ENCODE measurements around the gene TMEM151A.
A peak's percentile ranks its signal among the peaks of the same experiment; 100 is the strongest.

The TMEM151A gene

DNA sequence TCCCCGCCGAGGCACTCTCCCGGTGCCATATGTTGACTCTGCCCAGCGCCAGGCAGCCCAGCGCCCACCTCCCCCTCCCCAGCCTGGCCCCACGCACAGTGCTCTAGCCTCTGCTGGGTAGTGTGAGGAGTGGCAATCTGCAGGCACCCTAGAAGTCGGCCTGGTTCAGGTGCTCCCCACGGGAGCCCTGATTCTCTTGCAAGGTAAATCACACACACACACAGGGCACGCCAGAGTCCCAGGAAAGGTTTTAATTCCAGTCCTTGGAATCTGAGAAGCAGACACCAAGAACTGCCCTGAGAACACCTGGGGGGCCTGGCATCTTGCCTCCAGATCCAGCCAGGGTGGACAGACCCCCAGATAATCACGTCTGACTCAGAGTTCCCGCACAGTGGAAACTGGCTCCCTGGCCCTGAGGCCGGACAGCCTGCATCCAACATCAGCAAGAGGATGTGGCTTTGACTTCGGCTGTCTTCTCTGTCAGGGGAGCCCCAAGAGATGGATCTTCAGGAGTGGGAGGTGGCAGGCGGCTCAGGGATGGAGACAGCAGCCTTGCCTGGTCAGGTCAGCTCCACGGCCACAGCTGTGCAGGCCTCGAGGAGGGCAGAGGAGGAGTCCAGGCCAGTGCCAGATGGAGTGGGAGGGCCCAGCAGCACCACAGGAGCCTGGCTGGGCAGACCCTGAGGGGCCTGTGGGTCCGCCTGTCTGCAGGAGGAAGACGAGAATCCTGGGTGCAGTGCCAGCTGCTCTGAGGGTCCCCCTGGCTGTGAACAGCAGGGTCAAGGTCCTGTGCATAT lies 45.6 kb downstream of the TMEM151A start:
- DNase-seq (ENCODE audit: low spot score), result peak; percentile 48

DNA sequence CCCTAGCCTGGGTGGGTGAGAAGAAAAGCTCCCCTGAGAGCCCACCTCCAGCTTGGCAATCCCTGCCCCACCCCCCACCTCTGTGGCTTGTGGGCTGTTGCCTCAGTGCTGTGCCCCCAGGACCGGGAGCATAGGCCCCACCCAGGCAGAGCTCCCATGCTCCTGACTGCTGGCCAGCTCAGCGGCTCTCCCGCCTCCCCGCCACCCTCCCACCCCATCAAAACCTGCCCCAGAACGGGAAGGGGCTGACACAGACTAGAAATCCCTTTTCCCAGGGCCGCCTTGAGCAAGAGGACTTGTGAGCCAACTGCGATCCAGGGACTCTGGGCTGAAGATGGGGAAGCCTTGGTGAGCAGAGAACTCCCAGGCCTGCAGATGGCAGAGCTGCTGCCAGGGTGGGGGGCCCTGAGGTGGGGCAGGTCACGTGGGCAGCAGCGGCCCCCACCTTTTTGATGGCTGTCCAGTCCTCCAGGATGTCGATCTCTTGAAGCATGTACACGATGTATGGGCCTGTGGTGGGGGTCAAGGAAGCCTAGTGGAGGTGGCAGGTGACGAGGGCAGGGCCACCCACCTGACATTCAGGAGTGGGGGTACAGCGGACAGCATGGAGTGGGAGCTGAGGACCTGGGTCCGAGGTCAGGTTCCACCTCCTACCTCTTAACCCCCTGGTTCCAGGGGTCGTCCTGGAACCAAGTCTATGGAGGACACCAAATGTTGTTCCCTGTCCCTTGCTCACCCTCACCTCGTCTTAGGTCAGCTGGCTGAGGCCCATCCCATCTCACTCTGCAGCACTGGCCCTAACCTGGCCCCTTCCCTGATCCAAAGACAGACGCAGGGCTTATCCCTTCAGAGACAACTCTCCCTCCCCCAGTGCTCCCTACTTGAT lies 46.8 kb downstream of the TMEM151A start:
- DNase-seq (ENCODE audit: low spot score), result peak; percentile 42

DNA sequence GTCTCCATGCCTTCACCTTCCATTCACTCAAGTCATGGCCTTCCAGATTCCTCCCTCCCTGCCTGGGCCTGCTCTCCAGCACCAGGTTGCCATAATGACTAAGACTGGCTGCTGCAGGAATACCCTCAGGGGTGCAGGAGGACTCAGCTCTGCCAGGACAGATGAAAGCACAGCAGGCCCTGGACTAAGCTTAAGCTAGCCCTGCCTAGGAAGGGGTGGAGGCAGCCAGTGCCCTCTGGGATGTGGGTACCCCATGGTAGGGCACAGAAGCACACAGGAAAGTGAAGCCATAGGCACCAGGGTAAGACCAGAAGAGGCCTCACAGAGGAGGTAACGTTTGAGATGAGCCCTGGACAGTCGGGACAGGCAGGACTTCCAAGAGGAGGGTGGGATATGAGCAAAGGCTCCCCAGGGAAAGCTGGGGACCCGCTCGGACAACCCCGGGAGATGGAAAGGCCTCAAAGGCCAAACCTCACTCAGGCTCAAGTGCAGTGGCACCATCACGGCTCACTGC lies 47.5 kb downstream of the TMEM151A start:
- DNase-seq (ENCODE audit: low spot score), result no peak

DNA sequence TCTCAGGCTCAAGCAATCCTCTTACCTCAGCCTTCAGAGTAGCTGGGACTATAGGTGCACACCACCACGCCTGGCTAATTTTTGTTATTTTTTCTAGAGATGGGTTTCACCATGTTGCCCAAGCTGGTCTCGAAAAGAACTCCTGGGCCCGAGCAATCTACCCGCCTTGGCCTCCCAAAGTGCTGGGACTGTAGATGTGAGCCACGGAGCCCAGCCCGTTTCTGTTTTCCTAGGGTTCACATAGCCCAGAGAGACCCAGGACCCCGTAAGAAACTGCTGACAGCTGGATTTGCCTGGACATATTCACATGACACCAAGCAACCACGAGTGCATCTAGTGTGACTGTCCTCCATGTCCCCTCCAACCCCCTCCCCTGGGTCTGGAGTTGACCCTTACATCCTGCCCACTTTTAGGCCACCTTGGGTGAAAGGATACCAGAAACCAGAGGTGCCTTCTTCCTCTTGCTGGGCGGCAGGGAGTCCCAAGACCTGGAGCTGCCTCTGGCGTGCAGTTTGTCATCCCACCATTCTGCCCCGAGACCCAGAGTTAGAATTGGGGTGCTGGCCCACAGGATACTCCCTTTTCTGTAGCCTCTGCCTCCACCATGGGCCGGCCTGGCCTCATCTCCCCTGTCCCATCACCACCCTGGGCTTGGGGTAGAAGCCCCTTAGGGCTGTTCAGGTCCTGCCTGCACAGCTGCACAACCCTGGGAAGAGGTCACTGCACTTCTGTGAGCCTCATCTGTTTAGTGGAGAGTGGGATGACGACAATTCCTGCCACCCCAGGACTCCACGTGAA lies 48.2 kb downstream of the TMEM151A start:
- no peak for DNase-seq (ENCODE audit: low spot score)

DNA sequence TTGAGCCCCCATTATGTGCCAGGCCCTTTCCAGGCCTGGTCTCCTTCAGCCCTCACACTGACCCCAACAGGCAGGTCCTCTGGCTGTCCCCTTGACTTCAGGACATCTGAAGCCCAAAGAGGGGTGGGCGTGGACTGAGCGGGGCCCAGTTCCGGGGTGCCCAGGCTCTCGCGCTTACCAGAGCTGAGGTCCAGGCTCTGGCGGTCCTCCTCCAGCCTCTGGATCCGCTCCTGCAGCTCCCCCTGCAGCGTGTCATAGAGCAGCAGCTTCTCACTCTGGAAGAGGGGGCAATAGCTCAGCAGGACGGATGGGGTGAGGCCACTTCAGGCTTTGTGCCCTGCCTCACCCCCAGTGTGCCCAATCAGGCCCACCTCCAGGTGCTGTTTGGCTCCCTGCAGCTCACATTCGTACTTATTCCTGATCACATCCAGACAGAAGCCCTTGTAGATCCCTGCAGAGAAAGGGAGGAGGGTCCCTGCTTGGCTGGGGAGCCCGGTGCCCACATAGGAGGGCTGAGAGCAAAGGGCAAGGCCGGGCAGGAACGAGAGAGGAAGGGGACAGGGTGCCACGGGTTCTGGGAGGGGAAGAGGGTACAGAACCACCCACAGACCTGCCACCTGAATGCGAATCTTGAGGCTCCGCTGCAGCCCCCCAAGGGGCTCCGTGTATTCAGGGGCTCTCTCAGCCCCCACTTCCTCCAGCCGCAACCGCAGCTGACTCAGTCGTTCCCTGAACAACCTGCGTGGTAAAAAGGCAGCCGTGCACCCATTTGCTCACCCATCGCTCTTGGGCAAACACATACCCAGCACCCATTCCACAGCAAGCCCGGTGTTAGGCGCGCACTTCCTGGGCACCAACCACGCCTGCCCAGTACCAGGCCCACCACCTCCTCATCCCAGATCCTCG lies 49.2 kb downstream of the TMEM151A start:
- DNase-seq (ENCODE audit: low spot score), result peak; percentile 44

DNA sequence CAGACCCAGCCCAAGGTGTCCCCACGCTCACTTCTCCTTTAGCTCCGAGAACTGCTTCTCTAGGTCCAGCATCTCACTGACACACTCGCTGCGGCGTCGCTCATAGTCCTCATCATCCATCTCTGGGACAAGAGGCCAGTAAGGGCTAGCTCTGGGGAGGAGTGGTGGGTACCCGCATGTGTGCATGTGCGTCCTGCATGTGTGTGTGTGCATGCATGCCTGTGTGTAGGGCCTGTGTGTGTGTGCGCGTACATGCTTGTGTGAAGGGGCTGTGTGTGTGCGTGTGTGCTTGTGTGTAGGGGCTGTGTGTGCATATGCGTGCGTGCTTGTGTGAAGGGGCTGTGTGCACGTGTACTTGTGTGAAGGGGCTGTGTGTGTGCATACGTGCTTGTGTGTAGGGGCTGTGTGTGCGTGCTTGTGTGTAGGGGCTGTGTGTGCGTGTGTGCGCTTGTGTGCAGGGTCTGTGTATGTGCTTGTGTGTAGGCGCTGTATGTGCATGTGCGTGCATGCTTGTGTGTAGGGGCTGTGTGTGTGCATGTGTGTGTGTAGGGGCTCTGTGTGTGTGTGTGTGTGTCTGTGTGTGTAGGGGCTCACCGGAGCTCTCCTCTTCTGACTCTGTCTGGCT lies 49.9 kb downstream of the TMEM151A start:
- DNase-seq (ENCODE audit: low spot score), result peak; percentile 41

DNA sequence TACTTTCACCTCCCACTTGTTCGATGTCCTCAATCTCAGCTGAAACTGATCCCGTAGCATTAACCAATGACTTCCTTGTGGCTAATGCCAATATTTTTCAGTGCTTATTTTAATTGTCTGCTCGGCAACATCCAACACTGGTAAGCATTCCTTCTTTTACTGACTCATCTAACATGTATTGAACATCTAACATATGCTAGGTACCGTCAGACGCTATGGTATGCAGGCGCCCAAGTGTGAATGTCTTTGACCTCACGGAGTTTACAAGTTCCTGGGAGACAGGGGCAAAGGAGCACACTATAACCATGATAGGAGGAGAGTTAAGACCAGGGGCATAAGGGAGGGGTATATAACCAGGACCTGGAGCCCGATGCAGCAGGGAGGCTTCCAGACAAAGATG lies 51.5 kb downstream of the TMEM151A start:
- no peak for DNase-seq (ENCODE audit: low spot score)

GRCh38 chr11:66344550-66345315 lies 53.0 kb downstream of the TMEM151A start, which contains the start of gene BRMS1:
Gene BRMS1, minus strand, starts transcription at chr11:66345104. Its CDS starts 2,870 bp downstream, at chr11:66342234.
- DNase-seq (ENCODE audit: low spot score), result peak; percentile 99

GRCh38 chr11:66345316-66345649 lies 53.6 kb downstream of the TMEM151A start:
- no peak for DNase-seq (ENCODE audit: low spot score)

Measured in ecto neural progenitor cell (in vitro differentiated cells).